T-cell (primary cell): Measurements from ENCODE around the gene UBAP1. TPM values are rescaled to one million over a fixed set of nuclear protein-coding genes. Genes with fewer than 3 reads are reported as not detected.
A peak's percentile ranks its signal among the peaks of the same experiment; 100 is the strongest.
"Not testable (repeated sequence)": the region's sequence is repeated elsewhere in the genome, so short reads cannot be mapped to it uniquely, and the experiment has no call there.

ENCODE experiments used
- ATAC-seq, 4 experiments: fragments of 200-7000 bp in 3 of 4; fragments of 150-1000 bp in 1 of 4; cut with Tn5 transposase; replicated peaks in 1 of 4; 1 replicate in 3 of 4; 2 replicates in 1 of 4; pipeline ENCODE4 v1.10.0; 2021; ENCODE audit warnings: moderate library complexity in 3 of 4, mild to moderate bottlenecking in 2 of 4, moderate number of reproducible peaks in 1 of 4
- CTCF ChIA-PET, 2 donors: fragments of 300-600 bp; sonication (Branson Sonifier 250); formaldehyde crosslinking; loops; one replicate each; lab custom pipeline; 2022; ENCODE audit warnings: antibody characterized with exemption in 2 of 2; lab: Charles Lee
- POLR2A ChIA-PET, 2 donors: fragments of 300-600 bp; sonication (Branson Sonifier 250); formaldehyde crosslinking; loops; one replicate each; lab custom pipeline; 2022; ENCODE audit warnings: antibody characterized with exemption in 2 of 2; lab: Charles Lee
- DNase-seq, 35 experiments: peaks; one replicate each; pipeline versions ENCODE4 v3.0.0 to v3.0.0-alpha.2; 2013 to 2023
- H3K27ac ChIP-seq: one replicate; pipeline ENCODE4 v1.5.1; 2013; ENCODE audit warnings: low read length
- H3K27me3 ChIP-seq, 2 experiments: replicated peaks in 1 of 2; 1 replicate in 1 of 2; 2 replicates in 1 of 2; pipeline versions ENCODE4 v1.6.1 to v1.7.0; 2013; ENCODE audit warnings: low read length in 1 of 2, mixed read lengths in 1 of 2; ENCODE audit not compliant: control insufficient read depth in 2 of 2, insufficient read depth in 2 of 2; ENCODE audit errors: extremely low read depth in 1 of 2
- H3K36me3 ChIP-seq, 2 donors: 1 replicate in 1 of 2; 2 replicates in 1 of 2; pipeline versions ENCODE4 v1.6.1 to v1.7.0; 2013; ENCODE audit warnings: low read length in 1 of 2; ENCODE audit not compliant: control insufficient read depth in 2 of 2, insufficient read depth in 1 of 2; ENCODE audit errors: extremely low read depth in 1 of 2
- H3K4me1 ChIP-seq, 2 experiments: 1 replicate in 1 of 2; 2 replicates in 1 of 2; pipeline versions ENCODE4 v1.6.1 to v1.7.0; 2013; ENCODE audit warnings: low read length in 2 of 2, mixed read lengths in 1 of 2; ENCODE audit not compliant: insufficient read depth in 2 of 2, control insufficient read depth in 1 of 2; ENCODE audit errors: extremely low read depth in 1 of 2
- H3K4me3 ChIP-seq, 2 donors: 1 replicate in 1 of 2; 2 replicates in 1 of 2; pipeline versions ENCODE4 v1.5.1 to v1.7.0; 2013; ENCODE audit warnings: mild to moderate bottlenecking in 2 of 2, low read length in 1 of 2, moderate library complexity in 1 of 2; ENCODE audit not compliant: control insufficient read depth in 1 of 2; ENCODE audit errors: extremely low read depth in 1 of 2
- H3K9me3 ChIP-seq: 2 replicates; pipeline ENCODE4 v1.7.0; 2013
- H3K27ac Mint-ChIP-seq, 2 donors: one replicate each; pipeline ENCODE4 v1.8.0; 2020 to 2021; ENCODE audit warnings: mild to moderate bottlenecking in 2 of 2, mixed read lengths in 2 of 2
- H3K27me3 Mint-ChIP-seq, 2 donors: one replicate each; pipeline ENCODE4 v1.8.0; 2021 to 2022; ENCODE audit warnings: mixed read lengths in 2 of 2
- H3K36me3 Mint-ChIP-seq: one replicate; pipeline ENCODE4 v1.8.0; 2021; ENCODE audit warnings: mixed read lengths
- H3K4me1 Mint-ChIP-seq, 3 donors: one replicate each; pipeline ENCODE4 v1.8.0; 2020 to 2022; ENCODE audit warnings: mixed read lengths in 3 of 3, mild to moderate bottlenecking in 1 of 3
- H3K4me3 Mint-ChIP-seq, 3 donors: one replicate each; pipeline ENCODE4 v1.8.0; 2020 to 2022; ENCODE audit warnings: mild to moderate bottlenecking in 3 of 3, mixed read lengths in 3 of 3, moderate library complexity in 3 of 3
- H3K9me3 Mint-ChIP-seq, 3 donors: one replicate each; pipeline ENCODE4 v1.8.0; 2020 to 2022; ENCODE audit warnings: mixed read lengths in 3 of 3
- WGBS: methylation state at CpG from one replicate; pipeline ENCODE4 v1.1.5; 2013; ENCODE audit warnings: missing lambda C conversion rate; ENCODE audit not compliant: insufficient coverage; 5-methylcytosine and 5-hydroxymethylcytosine counted together
- total RNA-seq, 35 experiments: library from RNA in 6 of 35; stranded (reverse) in 6 of 35; fragments of 120-200 nt in 1 of 35; gene quantifications; one replicate each; pipeline versions ENCODE4 v1.2.1 to v1.2.4 and lab custom pipeline; 2013 to 2026

The UBAP1 gene
- total RNA-seq = 10 to 100 TPM; 33.1 to 42.2 (median 35.5) TPM
- 27.5 TPM for total RNA-seq (2013)
- 45.1 to 119 (median 74.4) reads per million in 29 experiments for total RNA-seq (lab: John Stamatoyannopoulos, UW)

DNA sequence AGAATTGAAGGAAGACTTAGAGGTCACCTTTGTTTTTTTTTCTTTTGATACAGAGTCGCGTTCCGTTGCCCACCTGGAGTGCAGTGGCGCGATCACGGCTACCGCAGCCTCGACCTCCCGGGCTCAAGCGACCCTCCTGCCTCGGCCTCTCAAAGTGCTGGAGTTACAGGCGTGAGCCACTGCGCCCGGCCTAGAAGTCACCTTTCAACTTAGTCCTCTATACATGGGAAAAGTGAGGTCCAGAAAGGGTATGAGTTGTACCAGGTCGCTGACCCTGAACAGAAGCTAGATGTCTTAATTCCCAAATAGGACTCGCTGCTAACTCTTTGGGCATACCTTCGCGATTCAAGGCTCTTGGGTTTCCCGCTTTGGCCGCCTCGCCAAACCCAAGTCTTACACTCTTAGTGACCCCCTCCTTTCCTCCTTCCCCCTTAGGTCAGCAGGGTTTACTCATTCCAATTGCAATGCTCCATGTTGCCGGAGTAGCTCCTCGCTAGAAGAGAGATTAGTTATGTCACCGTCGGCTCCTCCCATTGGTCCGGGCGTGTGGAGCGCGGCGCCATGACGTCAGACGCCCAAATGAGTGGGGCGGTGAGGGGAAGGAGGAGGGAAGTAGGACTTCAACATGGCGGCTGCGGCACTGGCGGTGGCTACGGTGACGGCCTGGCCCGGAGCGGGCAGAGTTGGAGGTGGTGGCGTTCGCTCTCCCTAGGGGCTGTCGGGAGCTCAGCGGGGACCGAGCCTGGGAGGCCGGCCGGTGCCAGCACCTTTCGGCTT, at the start of gene UBAP1:
TSS of gene UBAP1 (plus strand) at position 608 of the 777 bp plus-strand sequence. CDS start 41,872 bp downstream, outside the sequence.
- Histone ChIP-seq H3K27ac (peak within 1 kb of the TSS; percentile 98), H3K27me3 (no peaks in the 10 kb centered on the region), H3K4me1 (peaks cover 2 to 23% of the 10 kb centered on the region in 2 experiments), H3K9me3 (no peaks in the 10 kb centered on the region), H3K36me3 (no peaks in the 10 kb centered on the region), H3K4me3 (peak within 1 kb of the TSS; percentile 75 to 99)
- peak within 1 kb of the TSS; percentile 90 to 98 (median 93) for H3K4me3 Mint-ChIP-seq
- H3K36me3 Mint-ChIP-seq = no peaks in the 10 kb centered on the region
- H3K4me1 Mint-ChIP-seq = peaks cover 24 to 26% (median 24%) of the 10 kb centered on the region in 3 donors
- POLR2A ChIA-PET = interaction anchor here in 1 of 2 donors (0.5 to 1.2 kb wide), 12 partner anchors 12 to 1150 kb away, joined by 3 to 5 read pairs (median 3); partner anchors contain the start of gene DCAF12
- CTCF ChIA-PET = interaction anchor here (0.5 to 1.7 kb wide), 11 partner anchors 8 to 889 kb away, joined by 3 to 7 read pairs (median 3); partner anchors contain the start of genes ARID3C (in 1 of the 2) and NFX1 (in 1 of the 2)
- H3K27ac Mint-ChIP-seq = peak within 1 kb of the TSS; percentile 86 to 98
- peak; percentile 99 for ATAC-seq
- H3K27me3 Mint-ChIP-seq = no peaks in the 10 kb centered on the region
- H3K9me3 Mint-ChIP-seq = no peaks in the 10 kb centered on the region
- WGBS = 2% methylated on average over 37 of the region's 48 CpGs
- peak; percentile 83 to 98 (median 95) for DNase-seq

DNA sequence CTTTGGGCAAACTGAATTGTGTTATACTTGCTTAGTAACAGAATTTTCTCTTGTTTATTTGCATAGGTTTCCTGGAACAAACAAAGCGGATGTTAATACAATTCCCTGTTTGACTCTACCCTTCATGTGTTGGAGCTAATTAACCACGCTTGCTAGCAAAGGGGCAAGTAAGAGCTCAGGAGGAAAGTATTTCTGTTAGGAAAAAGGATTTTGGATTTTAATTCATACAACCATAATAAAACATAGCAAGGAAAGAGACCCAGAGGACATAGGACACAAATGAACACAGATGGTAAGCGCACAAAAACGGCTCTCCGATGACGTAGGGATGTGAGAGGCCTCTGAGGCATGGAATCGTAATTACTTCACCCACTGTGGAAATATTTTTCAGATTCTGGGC, 47.3 kb upstream of the UBAP1 start:
- ChIA-PET CTCF (interaction anchor here (0.7 to 1.0 kb wide), 3 partner anchors 13 to 1555 kb away, joined by 3 to 6 read pairs (median 5); no protein-coding TSS in a partner anchor), POLR2A (interaction anchor here in 1 of 2 donors (0.7 to 0.8 kb wide), 2 partner anchors 96 to 109 kb away, joined by 4 to 5 read pairs; no protein-coding TSS in a partner anchor)
- Mint-ChIP-seq H3K36me3 (no peaks in the 10 kb centered on the region), H3K27me3 (no peaks in the 10 kb centered on the region), H3K4me3 (no peak overlapping the region), H3K9me3 (no peaks in the 10 kb centered on the region), H3K4me1 (peaks cover 3 to 9% (median 6%) of the 10 kb centered on the region in 3 donors), H3K27ac (no peak overlapping the region)
- WGBS = 100% methylated on average over 1 of the region's 7 CpGs
- Histone ChIP-seq H3K27me3 (no peaks in the 10 kb centered on the region), H3K4me1 (peaks cover 0 to 7% of the 10 kb centered on the region in 2 experiments), H3K9me3 (no peaks in the 10 kb centered on the region), H3K4me3 (no peak overlapping the region), H3K27ac (no peak overlapping the region), H3K36me3 (no peaks in the 10 kb centered on the region)
- ATAC-seq (no peak), DNase-seq (no peak)

DNA sequence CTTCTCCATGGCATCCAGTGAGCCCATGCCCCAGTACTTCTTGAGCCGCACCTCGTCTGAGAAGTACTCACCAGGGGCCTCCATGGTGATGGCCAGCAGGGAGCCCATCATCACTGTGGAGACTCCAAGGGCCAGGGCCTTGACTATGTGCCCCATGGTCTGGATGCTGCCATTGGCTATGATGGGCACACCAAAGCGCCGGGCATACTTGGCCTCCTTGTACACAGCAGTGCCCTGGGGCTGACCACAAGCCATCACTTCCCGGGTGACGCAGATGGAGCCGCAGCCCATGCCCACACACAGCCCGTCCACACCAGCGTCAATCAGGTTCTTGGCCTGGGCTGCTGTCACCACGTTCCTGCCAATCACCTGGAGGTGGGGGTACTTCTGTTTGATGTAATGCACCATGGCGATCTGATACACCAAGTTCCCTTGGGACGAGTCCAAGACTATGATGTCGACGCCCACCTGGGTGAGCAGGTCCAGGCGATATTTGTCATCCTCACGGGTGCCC, 45.4 kb upstream of the UBAP1 start:
- ATAC-seq = no peak
- no peaks in the 10 kb centered on the region for H3K27me3 ChIP-seq
- no peaks in the 10 kb centered on the region for H3K4me1 ChIP-seq
- no peak overlapping the region for H3K4me3 Mint-ChIP-seq
- ChIA-PET POLR2A (interaction anchor here in 1 of 2 donors (0.6 kb wide), 1 partner anchor 40 kb away, joined by 13 read pairs; no protein-coding TSS in a partner anchor), CTCF (no interaction called here)
- H3K4me1 Mint-ChIP-seq = no peaks in the 10 kb centered on the region
- H3K27me3 Mint-ChIP-seq = no peaks in the 10 kb centered on the region
- no peak overlapping the region for H3K4me3 ChIP-seq
- no peak overlapping the region for H3K27ac Mint-ChIP-seq
- DNase-seq = no peak
- no peaks in the 10 kb centered on the region for H3K9me3 Mint-ChIP-seq
- no peaks in the 10 kb centered on the region for H3K36me3 ChIP-seq
- WGBS = 95% methylated on average over 14 of the region's 16 CpGs
- no peak overlapping the region for H3K27ac ChIP-seq
- H3K36me3 Mint-ChIP-seq = no peaks in the 10 kb centered on the region
- no peaks in the 10 kb centered on the region for H3K9me3 ChIP-seq

DNA sequence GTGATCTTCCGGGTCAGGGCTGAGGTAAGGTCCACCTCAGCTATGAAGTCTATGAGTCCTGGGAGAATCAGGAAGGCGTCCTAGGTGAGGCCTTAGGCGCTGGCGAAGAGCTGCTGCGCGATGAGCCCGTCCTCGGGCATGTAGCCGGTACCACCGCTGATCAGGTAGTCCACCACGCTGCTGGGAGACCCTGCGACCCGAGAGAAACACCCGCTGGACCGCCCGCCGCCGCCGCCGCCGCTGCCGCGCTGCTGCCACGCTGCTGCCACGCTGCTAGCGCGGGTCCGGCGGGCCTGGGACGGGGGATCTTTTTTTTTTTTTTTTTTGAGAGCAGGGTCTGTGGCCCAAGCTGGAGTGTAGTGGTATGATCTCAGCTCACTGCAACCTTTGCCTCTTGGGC, 44.3 kb upstream of the UBAP1 start:
- no peak overlapping the region for H3K27ac Mint-ChIP-seq
- Histone ChIP-seq H3K4me3 (no peak overlapping the region), H3K27me3 (no peaks in the 10 kb centered on the region), H3K4me1 (peaks cover 0 to 2% of the 10 kb centered on the region in 2 experiments), H3K9me3 (no peaks in the 10 kb centered on the region), H3K27ac (no peak overlapping the region), H3K36me3 (no peaks in the 10 kb centered on the region)
- ChIA-PET POLR2A (interaction anchor here in 1 of 2 donors (0.6 kb wide), 2 partner anchors 26 to 90 kb away, joined by 3 to 4 read pairs; no protein-coding TSS in a partner anchor), CTCF (no interaction called here)
- H3K36me3 Mint-ChIP-seq = no peaks in the 10 kb centered on the region
- ATAC-seq (no peak), DNase-seq (no peak)
- no peaks in the 10 kb centered on the region for H3K9me3 Mint-ChIP-seq
- H3K4me3 Mint-ChIP-seq = no peak overlapping the region
- H3K27me3 Mint-ChIP-seq = no peaks in the 10 kb centered on the region
- 96% methylated on average over 11 of the region's 30 CpGs for WGBS
- peaks cover 0 to 5% (median 3%) of the 10 kb centered on the region in 3 donors for H3K4me1 Mint-ChIP-seq

DNA sequence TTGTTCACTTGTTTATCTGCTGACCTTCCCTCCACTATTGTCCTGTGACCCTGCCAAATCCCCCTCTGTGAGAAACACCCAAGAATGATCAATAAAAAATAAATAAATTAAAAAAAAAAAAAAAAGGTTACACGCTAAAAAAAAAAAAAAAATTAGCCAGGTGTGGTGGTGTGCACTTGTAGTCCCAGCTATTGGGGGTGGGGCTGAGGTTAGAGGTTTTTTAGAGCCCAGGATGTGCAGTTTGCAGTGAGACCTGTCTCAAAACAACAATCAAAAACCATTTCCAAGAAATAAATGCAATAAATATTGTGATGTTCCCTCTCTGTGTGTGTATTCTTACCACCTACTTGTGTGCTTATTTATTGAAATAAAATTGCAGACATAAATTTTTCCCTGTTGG, 40.2 kb upstream of the UBAP1 start:
- DNase-seq (peak in 4 of 35 experiments; percentile 9 to 35 (median 15)), ATAC-seq (peak; percentile 40 to 63 (median 44))
- H3K4me1 Mint-ChIP-seq, POLR2A ChIA-PET, H3K4me1 ChIP-seq, CTCF ChIA-PET, H3K36me3 Mint-ChIP-seq, H3K9me3 Mint-ChIP-seq, H3K27me3 Mint-ChIP-seq, H3K4me3 ChIP-seq, H3K36me3 ChIP-seq, H3K27ac ChIP-seq, H3K27me3 ChIP-seq, H3K9me3 ChIP-seq: not testable (repeated sequence)
- Mint-ChIP-seq H3K27ac (peak overlapping the region in 1 of 2 donors; percentile 48), H3K4me3 (peak overlapping the region in 1 of 3 donors; percentile 29)
- WGBS = no CpG with 5 or more reads among the region's 1 CpG

DNA sequence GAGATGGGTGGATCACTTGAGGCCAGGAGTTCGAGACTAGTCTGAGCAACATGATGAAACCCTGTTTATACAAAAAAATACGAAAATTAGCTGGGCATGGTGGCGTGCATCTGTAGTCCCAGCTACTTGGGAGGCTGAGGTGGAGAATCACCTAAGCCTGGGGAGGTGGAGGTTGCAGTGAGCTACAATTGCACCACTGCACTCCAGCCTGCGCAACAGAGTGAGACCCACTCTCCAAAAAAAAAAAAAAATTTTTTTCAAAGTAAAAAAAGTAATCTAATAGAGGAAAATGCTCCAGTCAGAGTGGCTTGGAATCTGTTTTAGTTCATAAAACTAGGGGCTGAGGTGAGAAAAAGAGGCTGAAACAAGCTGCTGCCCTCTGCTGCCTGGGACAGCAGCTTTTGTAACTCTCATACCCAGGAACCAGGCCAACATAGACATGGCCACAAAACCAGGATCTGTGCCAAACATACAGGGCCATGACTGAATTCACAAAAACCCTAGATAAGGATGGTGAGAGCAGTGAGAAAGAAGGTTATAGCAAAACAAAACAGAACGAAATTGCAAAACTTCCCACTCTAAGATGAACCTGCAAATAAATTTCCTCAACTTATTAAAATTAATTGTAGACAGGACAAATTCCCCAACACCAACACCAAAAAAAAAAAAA, 39.2 kb upstream of the UBAP1 start:
- no peak overlapping the region for H3K4me3 ChIP-seq
- no peaks in the 10 kb centered on the region for H3K9me3 ChIP-seq
- no peaks in the 10 kb centered on the region for H3K36me3 ChIP-seq
- WGBS = no CpG with 5 or more reads among the region's 5 CpGs
- no peak for ATAC-seq
- Mint-ChIP-seq H3K4me3 (no peak overlapping the region), H3K36me3 (no peaks in the 10 kb centered on the region), H3K9me3 (no peaks in the 10 kb centered on the region), H3K27ac (peak overlapping the region; percentile 28 to 58), H3K4me1 (peaks cover 0 to 8% (median 6%) of the 10 kb centered on the region in 3 donors), H3K27me3 (no peaks in the 10 kb centered on the region)
- H3K4me1 ChIP-seq = peaks cover 0 to 2% of the 10 kb centered on the region in 2 experiments
- no peak for DNase-seq
- ChIA-PET CTCF (interaction anchor here in 1 of 2 donors (0.7 kb wide), 2 partner anchors 478 to 845 kb away, joined by 4 read pairs; no protein-coding TSS in a partner anchor), POLR2A (no interaction called here)
- no peak overlapping the region for H3K27ac ChIP-seq
- H3K27me3 ChIP-seq = no peaks in the 10 kb centered on the region
